ENCODE data around the gene MIA2.
"Not testable (repeated sequence)": the region's sequence is repeated elsewhere in the genome, so short reads cannot be mapped to it uniquely, and the experiment has no call there.

MIA2 gene

DNA sequence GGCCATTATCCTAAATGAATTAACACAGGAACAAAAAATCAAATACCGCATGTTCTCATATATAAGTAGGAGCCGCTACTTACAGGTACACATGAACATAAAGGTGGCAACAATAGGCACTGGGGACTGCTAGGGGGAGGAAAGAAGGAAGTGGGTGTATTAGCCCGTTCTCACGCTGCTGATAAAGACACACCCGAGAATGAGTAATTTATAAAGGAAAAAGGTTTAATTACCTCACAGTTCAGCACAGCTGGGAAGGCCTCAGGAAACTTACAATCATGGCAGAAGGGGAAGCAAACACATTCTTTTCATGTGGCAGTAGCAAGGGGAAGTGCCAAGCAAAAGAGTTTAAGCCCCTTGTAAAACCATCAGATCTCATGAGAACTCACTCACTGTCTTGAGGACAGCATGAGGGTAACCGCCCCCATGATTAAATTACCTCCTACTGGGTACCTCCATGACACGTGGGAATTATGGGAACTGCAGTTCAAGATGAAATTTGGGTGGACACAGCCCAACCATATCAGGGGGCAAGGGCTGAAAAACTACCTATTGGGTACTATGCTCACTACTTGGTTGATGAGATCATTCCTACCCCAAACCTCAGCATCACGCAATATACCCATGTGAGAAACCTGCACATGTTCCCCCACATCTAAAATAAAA, 16.4 kb upstream of the MIA2 start:
- Histone ChIP-seq H3K4me3 (ENCODE audit: low read length) (no peak overlapping the region), H3K4me1 (ENCODE audit: control insufficient read depth, insufficient read depth, low read length) (peaks cover 14% of the 10 kb centered on the region), H3K9ac (ENCODE audit: low read length) (no peak overlapping the region), H3K36me3 (ENCODE audit: control insufficient read depth, insufficient read depth, low read length) (no peaks in the 10 kb centered on the region), H3K9me3 (ENCODE audit: control insufficient read depth, low read length) (no peaks in the 10 kb centered on the region), H3K27me3 (ENCODE audit: control insufficient read depth, insufficient read depth, low read length) (no peaks in the 10 kb centered on the region)

GRCh38 chr14:39218171-39218769, 15.4 kb upstream of the MIA2 start:
- no peak overlapping the region for H3K9ac ChIP-seq (ENCODE audit: low read length)
- no peak overlapping the region for H3K4me3 ChIP-seq (ENCODE audit: low read length)
- H3K36me3 ChIP-seq (ENCODE audit: control insufficient read depth, insufficient read depth, low read length), result no peaks in the 10 kb centered on the region
- H3K4me1 ChIP-seq (ENCODE audit: control insufficient read depth, insufficient read depth, low read length), result peaks cover 14% of the 10 kb centered on the region
- H3K27me3 ChIP-seq (ENCODE audit: control insufficient read depth, insufficient read depth, low read length), result no peaks in the 10 kb centered on the region
- no peaks in the 10 kb centered on the region for H3K9me3 ChIP-seq (ENCODE audit: control insufficient read depth, low read length)

DNA sequence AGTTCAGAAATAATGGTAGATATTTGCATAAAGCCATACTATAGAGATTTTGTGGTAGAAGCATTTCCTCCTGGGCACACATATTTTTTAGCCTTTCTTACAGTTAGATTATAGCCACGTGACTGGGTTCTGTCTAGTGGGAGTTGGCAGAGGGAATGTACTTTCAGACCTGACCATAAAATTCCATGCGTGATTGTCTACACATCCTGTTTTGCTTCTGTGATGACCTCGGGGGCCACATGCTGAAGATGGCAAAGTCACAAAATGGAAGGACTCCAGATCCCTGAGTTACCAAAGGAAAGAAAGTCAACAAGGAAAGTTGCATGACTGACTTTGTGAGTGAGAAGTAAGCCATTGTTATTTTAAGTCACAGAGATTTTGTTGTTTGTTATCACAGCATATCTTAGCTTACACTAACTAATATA, 14.6 kb upstream of the MIA2 start:
- H3K4me3 ChIP-seq (ENCODE audit: low read length), result no peak overlapping the region
- peaks cover 14% of the 10 kb centered on the region for H3K4me1 ChIP-seq (ENCODE audit: control insufficient read depth, insufficient read depth, low read length)
- H3K9me3 ChIP-seq (ENCODE audit: control insufficient read depth, low read length), result no peaks in the 10 kb centered on the region
- H3K36me3 ChIP-seq (ENCODE audit: control insufficient read depth, insufficient read depth, low read length), result no peaks in the 10 kb centered on the region
- no peak overlapping the region for H3K9ac ChIP-seq (ENCODE audit: low read length)
- no peaks in the 10 kb centered on the region for H3K27me3 ChIP-seq (ENCODE audit: control insufficient read depth, insufficient read depth, low read length)

- not testable (repeated sequence) for H3K4me3 ChIP-seq (ENCODE audit: low read length); H3K36me3 ChIP-seq (ENCODE audit: control insufficient read depth, insufficient read depth, low read length); H3K9me3 ChIP-seq (ENCODE audit: control insufficient read depth, low read length); H3K9ac ChIP-seq (ENCODE audit: low read length); H3K27me3 ChIP-seq (ENCODE audit: control insufficient read depth, insufficient read depth, low read length)
- H3K4me1 ChIP-seq (ENCODE audit: control insufficient read depth, insufficient read depth, low read length), result peaks cover 14% of the 10 kb centered on the region
Measured at GRCh38 chr14:39220473-39220872, 13.2 kb upstream of the MIA2 start.

- Histone ChIP-seq H3K4me1 (ENCODE audit: control insufficient read depth, insufficient read depth, low read length) (peaks cover 12% of the 10 kb centered on the region), H3K9me3 (ENCODE audit: control insufficient read depth, low read length) (no peaks in the 10 kb centered on the region), H3K36me3 (ENCODE audit: control insufficient read depth, insufficient read depth, low read length) (no peaks in the 10 kb centered on the region), H3K27me3 (ENCODE audit: control insufficient read depth, insufficient read depth, low read length) (no peaks in the 10 kb centered on the region), H3K4me3 (ENCODE audit: low read length) (no peak overlapping the region), H3K9ac (ENCODE audit: low read length) (no peak overlapping the region)
Measured at GRCh38 chr14:39228044-39228443, 5.7 kb upstream of the MIA2 start.

DNA sequence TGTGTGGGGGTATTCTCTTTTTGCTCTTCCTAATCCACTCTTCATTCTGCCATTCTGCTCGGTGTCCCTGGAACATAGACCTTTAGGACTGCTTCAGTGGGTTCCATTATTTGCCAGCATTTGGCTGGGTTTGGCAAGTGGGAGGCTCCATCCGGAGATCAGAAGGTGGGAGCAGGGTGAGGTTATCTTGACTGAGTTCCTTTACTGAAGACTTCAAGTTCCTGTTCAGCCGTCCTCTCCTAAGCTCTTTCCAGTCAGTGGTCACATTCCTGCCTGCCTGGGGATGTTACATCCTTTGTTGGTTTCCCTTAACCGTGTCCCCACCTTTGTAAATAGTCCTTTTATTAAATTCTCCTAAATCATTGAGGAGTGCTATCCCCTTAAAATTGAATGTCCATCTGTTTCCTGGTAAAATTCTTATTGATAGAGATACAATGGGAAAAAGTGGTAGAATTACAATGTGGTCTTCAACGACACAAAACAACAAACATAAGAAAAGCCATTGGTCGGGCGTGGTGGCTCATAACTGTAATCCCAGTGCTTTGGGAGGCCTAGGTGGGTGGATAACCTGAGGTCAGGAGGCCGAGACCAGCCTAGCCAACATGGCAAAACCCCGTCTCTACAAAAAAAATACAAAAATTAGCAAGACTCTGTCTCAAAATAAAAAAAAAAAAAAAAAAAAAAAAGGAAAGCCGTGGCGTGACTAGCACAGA, 5.0 kb upstream of the MIA2 start:
- no peak overlapping the region for H3K4me3 ChIP-seq (ENCODE audit: low read length)
- no peak overlapping the region for H3K9ac ChIP-seq (ENCODE audit: low read length)
- no peaks in the 10 kb centered on the region for H3K36me3 ChIP-seq (ENCODE audit: control insufficient read depth, insufficient read depth, low read length)
- peaks cover 18% of the 10 kb centered on the region for H3K4me1 ChIP-seq (ENCODE audit: control insufficient read depth, insufficient read depth, low read length)
- no peaks in the 10 kb centered on the region for H3K9me3 ChIP-seq (ENCODE audit: control insufficient read depth, low read length)
- no peaks in the 10 kb centered on the region for H3K27me3 ChIP-seq (ENCODE audit: control insufficient read depth, insufficient read depth, low read length)

- peaks cover 18% of the 10 kb centered on the region for H3K4me1 ChIP-seq (ENCODE audit: control insufficient read depth, insufficient read depth, low read length)
- H3K4me3 ChIP-seq (ENCODE audit: low read length), result no peak overlapping the region
- H3K27me3 ChIP-seq (ENCODE audit: control insufficient read depth, insufficient read depth, low read length), result no peaks in the 10 kb centered on the region
- no peaks in the 10 kb centered on the region for H3K36me3 ChIP-seq (ENCODE audit: control insufficient read depth, insufficient read depth, low read length)
- no peak overlapping the region for H3K9ac ChIP-seq (ENCODE audit: low read length)
- H3K9me3 ChIP-seq (ENCODE audit: control insufficient read depth, low read length), result no peaks in the 10 kb centered on the region
Measured at GRCh38 chr14:39229222-39229543, 4.5 kb upstream of the MIA2 start.

- no peak overlapping the region for H3K4me3 ChIP-seq (ENCODE audit: low read length)
- H3K36me3 ChIP-seq (ENCODE audit: control insufficient read depth, insufficient read depth, low read length), result no peaks in the 10 kb centered on the region
- no peak overlapping the region for H3K9ac ChIP-seq (ENCODE audit: low read length)
- H3K9me3 ChIP-seq (ENCODE audit: control insufficient read depth, low read length), result no peaks in the 10 kb centered on the region
- H3K4me1 ChIP-seq (ENCODE audit: control insufficient read depth, insufficient read depth, low read length), result peaks cover 18% of the 10 kb centered on the region
- no peaks in the 10 kb centered on the region for H3K27me3 ChIP-seq (ENCODE audit: control insufficient read depth, insufficient read depth, low read length)
Measured at GRCh38 chr14:39229601-39230110, 4.1 kb upstream of the MIA2 start.

DNA sequence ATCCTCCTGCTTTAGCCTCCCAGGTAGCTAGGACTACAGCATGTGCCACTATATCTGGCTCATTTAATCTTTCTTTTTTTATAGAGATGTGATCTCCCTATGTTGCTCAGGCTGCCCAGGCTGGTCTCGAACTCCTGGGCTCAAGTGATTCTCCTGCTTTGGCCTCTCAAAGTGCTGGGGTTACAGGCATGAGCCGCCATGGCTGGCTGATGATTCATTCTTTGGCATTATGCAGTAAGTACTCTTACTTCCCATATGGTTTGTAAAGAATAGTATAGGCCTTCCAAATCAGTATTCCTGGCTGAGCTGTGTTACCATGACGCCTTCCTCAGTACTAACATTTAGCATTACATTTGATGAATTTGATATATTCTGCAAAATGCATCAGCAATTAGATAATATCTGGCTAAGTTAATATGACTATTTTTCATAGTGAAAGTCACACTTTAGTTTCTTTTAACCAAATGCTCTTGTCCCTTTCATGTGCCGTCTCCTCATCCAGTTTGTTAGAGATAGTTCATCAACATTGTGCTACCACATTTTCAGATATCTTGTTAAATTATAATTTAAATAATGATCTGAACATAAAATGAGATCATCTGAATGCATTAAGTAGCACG, 3.2 kb upstream of the MIA2 start:
- H3K4me3 ChIP-seq (ENCODE audit: low read length), result no peak overlapping the region
- H3K9ac ChIP-seq (ENCODE audit: low read length), result no peak overlapping the region
- H3K9me3 ChIP-seq (ENCODE audit: control insufficient read depth, low read length), result no peaks in the 10 kb centered on the region
- no peaks in the 10 kb centered on the region for H3K36me3 ChIP-seq (ENCODE audit: control insufficient read depth, insufficient read depth, low read length)
- H3K27me3 ChIP-seq (ENCODE audit: control insufficient read depth, insufficient read depth, low read length), result no peaks in the 10 kb centered on the region
- peaks cover 18% of the 10 kb centered on the region for H3K4me1 ChIP-seq (ENCODE audit: control insufficient read depth, insufficient read depth, low read length)

GRCh38 chr14:39231751-39232553, 1.8 kb upstream of the MIA2 start:
- not testable (repeated sequence) for H3K4me3 ChIP-seq (ENCODE audit: low read length); H3K9me3 ChIP-seq (ENCODE audit: control insufficient read depth, low read length); H3K36me3 ChIP-seq (ENCODE audit: control insufficient read depth, insufficient read depth, low read length); H3K27me3 ChIP-seq (ENCODE audit: control insufficient read depth, insufficient read depth, low read length); H3K9ac ChIP-seq (ENCODE audit: low read length)
- peaks cover 18% of the 10 kb centered on the region for H3K4me1 ChIP-seq (ENCODE audit: control insufficient read depth, insufficient read depth, low read length)

GRCh38 chr14:39232554-39233415, 930 bp upstream of the MIA2 start:
- Histone ChIP-seq H3K4me3 (ENCODE audit: low read length) (no peak overlapping the region), H3K4me1 (ENCODE audit: control insufficient read depth, insufficient read depth, low read length) (peaks cover 17% of the 10 kb centered on the region), H3K36me3 (ENCODE audit: control insufficient read depth, insufficient read depth, low read length) (no peaks in the 10 kb centered on the region), H3K9ac (ENCODE audit: low read length) (no peak overlapping the region), H3K9me3 (ENCODE audit: control insufficient read depth, low read length) (no peaks in the 10 kb centered on the region), H3K27me3 (ENCODE audit: control insufficient read depth, insufficient read depth, low read length) (no peaks in the 10 kb centered on the region)
